Panc1 (cell line): ENCODE data around the gene BMP8B. TPM values are rescaled to one million over a fixed set of nuclear protein-coding genes. Genes with fewer than 3 reads are reported as not detected.

ENCODE experiments used
- ATAC-seq: fragments of 200-7000 bp; cut with Tn5 transposase; 2 replicates; pipeline ENCODE4 v1.9.1; 2020; ENCODE audit warnings: mild to moderate bottlenecking, moderate library complexity
- BruUV-seq: library from RNA; stranded (reverse); fragments of 400-500 nt; replicated peaks from 2 replicates; lab custom pipeline; 2021; lab: Mats Ljungman, UMichigan
- CTCF ChIA-PET: fragments of 300-600 bp; sonication (Branson Sonifier 250); formaldehyde crosslinking; loops from one replicate; lab custom pipeline; 2022; ENCODE audit warnings: antibody characterized with exemption; lab: Charles Lee
- POLR2A ChIA-PET: fragments of 300-600 bp; sonication (Branson Sonifier 250); formaldehyde crosslinking; loops from one replicate; lab custom pipeline; 2022; ENCODE audit warnings: antibody characterized with exemption; lab: Charles Lee
- DNase-seq: peaks from one replicate; pipeline ENCODE4 v3.0.0-alpha.2; 2010; ENCODE audit warnings: low read depth, low spot score
- H3K27ac ChIP-seq: 2 replicates; pipeline ENCODE4 v1.5.1; 2011; ENCODE audit warnings: mild to moderate bottlenecking, low read length, inconsistent platforms
- H3K27me3 ChIP-seq: fragments of 200-500 bp; sonication (Bioruptor generic); 2 replicates; pipeline ENCODE4 v1.6.0; 2014; ENCODE audit warnings: low read length, inconsistent platforms; ENCODE audit not compliant: control insufficient read depth, insufficient read depth
- H3K36me3 ChIP-seq: fragments of 200-500 bp; sonication (Bioruptor generic); 2 replicates; pipeline ENCODE4 v1.5.1; 2014; ENCODE audit warnings: inconsistent platforms, mild to moderate bottlenecking, low read length, moderate library complexity; ENCODE audit not compliant: control insufficient read depth, insufficient read depth
- H3K4me1 ChIP-seq: 2 replicates; pipeline ENCODE4 v1.5.1; 2011; ENCODE audit warnings: inconsistent platforms, mild to moderate bottlenecking, low read length, moderate library complexity; ENCODE audit not compliant: control insufficient read depth, insufficient read depth
- H3K4me3 ChIP-seq, 2 experiments: 2 replicates each; pipeline ENCODE4 v1.5.1; 2011 to 2012; ENCODE audit warnings: low read depth in 2 of 2, low read length in 2 of 2, mild to moderate bottlenecking in 2 of 2, inconsistent platforms in 1 of 2, moderate library complexity in 1 of 2
- H3K9me3 ChIP-seq: fragments of 200-500 bp; sonication (Bioruptor generic); 2 replicates; pipeline ENCODE4 v1.5.1; 2014; ENCODE audit warnings: low read depth, mild to moderate bottlenecking, inconsistent platforms, low read length, moderate library complexity; ENCODE audit not compliant: control insufficient read depth, insufficient read depth
- POLR2AphosphoS5 ChIP-seq: IDR thresholded peaks from 2 replicates; pipeline ENCODE4 v1.6.1; 2012; ENCODE audit warnings: mild to moderate bottlenecking, low read depth, low read length, moderate library complexity
- SIN3A ChIP-seq: IDR thresholded peaks from 2 replicates; pipeline ENCODE4 v1.6.1; 2012; ENCODE audit warnings: low read depth, mild to moderate bottlenecking, low read length, moderate library complexity, borderline replicate concordance; ENCODE audit not compliant: insufficient read depth
- TCF7L2 ChIP-seq: IDR thresholded peaks from 2 replicates; pipeline ENCODE4 v1.6.1; 2011; ENCODE audit warnings: mild to moderate bottlenecking, low read depth, low read length, inconsistent platforms
- in situ Hi-C: cut with HindIII; loops from 2 replicates; pipeline ENCODE4 v1.10.0; 2016; ENCODE audit warnings: low sequenced_read_pairs, low pct_unique_long_range_greater_than_20kb
- intact Hi-C: fragments of 100-400 bp; cut with micrococcal nuclease; formaldehyde crosslinking; loops from one replicate; pipeline ENCODE4 v1.10.0; 2022; ENCODE audit not compliant: unreplicated experiment
- total RNA-seq: library from RNA; stranded (reverse); gene quantifications from one replicate; pipeline ENCODE4 v1.2.1, GENCODE V29; 2021; ENCODE audit not compliant: unreplicated experiment
- TF ChIP-seq, protein P1 (sequence below), 2 experiments: IDR thresholded peaks; 2 replicates each; pipeline ENCODE4 v1.6.1; 2011 to 2012; ENCODE audit warnings: low read depth in 2 of 2, control low read depth in 1 of 2, low read length in 1 of 2, mild to moderate bottlenecking in 1 of 2, moderate library complexity in 1 of 2; ENCODE audit not compliant: insufficient read depth in 1 of 2
- TF ChIP-seq, protein P2 (sequence below): fragments of 450-650 bp; IDR thresholded peaks from 2 replicates; pipeline ENCODE4 v1.5.1; 2017; ENCODE audit warnings: mild to moderate bottlenecking

The BMP8B gene
- total RNA-seq, 1 experiment from 2014 or later, result 3.7 TPM

DNA sequence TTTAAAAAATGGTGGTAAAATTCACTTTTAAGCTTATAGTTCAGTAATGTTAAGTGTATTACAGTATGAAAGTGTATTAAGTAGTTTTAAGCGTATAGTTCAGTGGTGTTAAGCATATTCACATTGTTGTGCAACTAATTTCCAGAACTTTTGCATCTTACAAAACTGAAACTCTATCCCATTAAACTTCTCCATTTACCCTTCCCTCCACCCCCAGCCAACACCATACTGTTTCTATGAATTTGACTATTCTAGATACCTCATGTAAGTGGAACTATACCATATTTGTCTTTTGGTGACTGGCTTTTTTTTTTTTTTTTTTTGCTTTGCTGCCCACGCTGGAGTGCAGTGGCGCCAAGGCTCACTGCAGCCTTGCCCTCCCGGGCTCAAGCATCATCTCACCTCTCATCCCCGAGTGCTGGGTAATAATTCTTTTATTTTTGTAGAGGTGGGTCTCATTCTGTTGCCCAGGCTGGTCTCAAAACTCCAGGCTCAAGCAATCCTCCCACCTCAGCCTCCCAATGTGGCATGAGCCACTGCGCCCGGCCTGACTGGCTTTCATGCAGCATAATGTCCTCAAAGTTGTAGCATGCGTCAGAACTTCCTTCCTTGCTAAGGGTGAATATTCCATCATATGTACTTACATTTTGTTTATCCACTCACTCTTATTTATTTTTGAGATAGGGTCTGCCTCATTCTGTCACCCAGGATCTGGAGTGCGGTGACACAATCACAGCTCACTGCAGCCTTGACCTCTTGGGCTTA, 45.1 kb upstream of the BMP8B start:
- H3K9me3 ChIP-seq, result no peaks in the 10 kb centered on the region
- TF ChIP-seq SIN3A (no peak), TCF7L2 (no peak)
- TF ChIP-seq, protein P1, sequence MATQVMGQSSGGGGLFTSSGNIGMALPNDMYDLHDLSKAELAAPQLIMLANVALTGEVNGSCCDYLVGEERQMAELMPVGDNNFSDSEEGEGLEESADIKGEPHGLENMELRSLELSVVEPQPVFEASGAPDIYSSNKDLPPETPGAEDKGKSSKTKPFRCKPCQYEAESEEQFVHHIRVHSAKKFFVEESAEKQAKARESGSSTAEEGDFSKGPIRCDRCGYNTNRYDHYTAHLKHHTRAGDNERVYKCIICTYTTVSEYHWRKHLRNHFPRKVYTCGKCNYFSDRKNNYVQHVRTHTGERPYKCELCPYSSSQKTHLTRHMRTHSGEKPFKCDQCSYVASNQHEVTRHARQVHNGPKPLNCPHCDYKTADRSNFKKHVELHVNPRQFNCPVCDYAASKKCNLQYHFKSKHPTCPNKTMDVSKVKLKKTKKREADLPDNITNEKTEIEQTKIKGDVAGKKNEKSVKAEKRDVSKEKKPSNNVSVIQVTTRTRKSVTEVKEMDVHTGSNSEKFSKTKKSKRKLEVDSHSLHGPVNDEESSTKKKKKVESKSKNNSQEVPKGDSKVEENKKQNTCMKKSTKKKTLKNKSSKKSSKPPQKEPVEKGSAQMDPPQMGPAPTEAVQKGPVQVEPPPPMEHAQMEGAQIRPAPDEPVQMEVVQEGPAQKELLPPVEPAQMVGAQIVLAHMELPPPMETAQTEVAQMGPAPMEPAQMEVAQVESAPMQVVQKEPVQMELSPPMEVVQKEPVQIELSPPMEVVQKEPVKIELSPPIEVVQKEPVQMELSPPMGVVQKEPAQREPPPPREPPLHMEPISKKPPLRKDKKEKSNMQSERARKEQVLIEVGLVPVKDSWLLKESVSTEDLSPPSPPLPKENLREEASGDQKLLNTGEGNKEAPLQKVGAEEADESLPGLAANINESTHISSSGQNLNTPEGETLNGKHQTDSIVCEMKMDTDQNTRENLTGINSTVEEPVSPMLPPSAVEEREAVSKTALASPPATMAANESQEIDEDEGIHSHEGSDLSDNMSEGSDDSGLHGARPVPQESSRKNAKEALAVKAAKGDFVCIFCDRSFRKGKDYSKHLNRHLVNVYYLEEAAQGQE (IDR thresholded peaks at IDR 0.05; ENCODE audit: insufficient read depth in 1 of 2, low read depth in 2 of 2, low read length in 1 of 2), result no peak
- TF ChIP-seq, protein P2, sequence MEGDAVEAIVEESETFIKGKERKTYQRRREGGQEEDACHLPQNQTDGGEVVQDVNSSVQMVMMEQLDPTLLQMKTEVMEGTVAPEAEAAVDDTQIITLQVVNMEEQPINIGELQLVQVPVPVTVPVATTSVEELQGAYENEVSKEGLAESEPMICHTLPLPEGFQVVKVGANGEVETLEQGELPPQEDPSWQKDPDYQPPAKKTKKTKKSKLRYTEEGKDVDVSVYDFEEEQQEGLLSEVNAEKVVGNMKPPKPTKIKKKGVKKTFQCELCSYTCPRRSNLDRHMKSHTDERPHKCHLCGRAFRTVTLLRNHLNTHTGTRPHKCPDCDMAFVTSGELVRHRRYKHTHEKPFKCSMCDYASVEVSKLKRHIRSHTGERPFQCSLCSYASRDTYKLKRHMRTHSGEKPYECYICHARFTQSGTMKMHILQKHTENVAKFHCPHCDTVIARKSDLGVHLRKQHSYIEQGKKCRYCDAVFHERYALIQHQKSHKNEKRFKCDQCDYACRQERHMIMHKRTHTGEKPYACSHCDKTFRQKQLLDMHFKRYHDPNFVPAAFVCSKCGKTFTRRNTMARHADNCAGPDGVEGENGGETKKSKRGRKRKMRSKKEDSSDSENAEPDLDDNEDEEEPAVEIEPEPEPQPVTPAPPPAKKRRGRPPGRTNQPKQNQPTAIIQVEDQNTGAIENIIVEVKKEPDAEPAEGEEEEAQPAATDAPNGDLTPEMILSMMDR, result no peak
- BruUV-seq, result no TSS peak
- H3K4me3 ChIP-seq, result no peak overlapping the region
- ATAC-seq (no peak), DNase-seq (no peak)
- 0 out of 2 replicates have a peak, but pooled peaks cover 3% of the 10 kb centered on the region for H3K36me3 ChIP-seq
- in situ Hi-C loops (no loop called here), intact Hi-C loops (no loop called here)
- H3K27ac ChIP-seq, result no peak overlapping the region
- H3K27me3 ChIP-seq, result no peaks in the 10 kb centered on the region
- POLR2A ChIA-PET, result no interaction called here
- CTCF ChIA-PET, result no interaction called here
- no peaks in the 10 kb centered on the region for H3K4me1 ChIP-seq

DNA sequence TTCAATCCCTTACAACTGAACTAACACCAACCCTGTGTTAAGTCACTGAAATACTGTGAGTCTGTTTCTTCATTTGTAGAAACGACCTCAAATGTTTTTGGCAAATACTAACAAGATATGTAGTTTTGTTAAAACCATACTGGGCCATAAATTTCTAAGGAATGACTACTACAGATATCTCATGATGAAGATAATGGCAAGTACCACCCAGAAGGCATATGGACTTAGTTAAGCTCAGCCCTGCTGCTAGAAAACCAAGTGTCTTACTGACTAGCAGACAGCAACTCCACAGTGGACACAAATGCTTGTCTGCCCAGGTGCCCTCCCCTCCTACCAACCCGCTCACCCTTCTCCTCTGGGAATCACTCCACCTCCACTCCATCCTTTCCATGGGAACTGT, 44.5 kb upstream of the BMP8B start:
- Histone ChIP-seq H3K9me3 (no peaks in the 10 kb centered on the region), H3K36me3 (0 out of 2 replicates have a peak, but pooled peaks cover under 1% of the 10 kb centered on the region), H3K27ac (no peak overlapping the region), H3K4me1 (no peaks in the 10 kb centered on the region), H3K4me3 (no peak overlapping the region), H3K27me3 (no peaks in the 10 kb centered on the region)
- no peak for DNase-seq
- intact Hi-C loops, result no loop called here
- CTCF ChIA-PET, result no interaction called here
- POLR2A ChIA-PET, result no interaction called here
- no peak for TF ChIP-seq POLR2AphosphoS5
- TF ChIP-seq, protein P2, result no peak
- TF ChIP-seq, protein P1 (IDR thresholded peaks at IDR 0.05; ENCODE audit: insufficient read depth in 1 of 2, low read depth in 2 of 2, low read length in 1 of 2), result no peak
- no peak for TF ChIP-seq SIN3A
- no peak for TF ChIP-seq TCF7L2
- in situ Hi-C loops, result no loop called here
- BruUV-seq, result no TSS peak
- no peak for ATAC-seq
